Body of pancreas (tissue), 4 donors: ENCODE results near the gene IGFALS.

Source experiments
- CTCF ChIP-seq, 7 experiments: fragments of 450-650 bp in 4 of 7; fragments of 200-600 bp in 3 of 7; sonication (generic) in 3 of 7; IDR thresholded peaks; one replicate each; pipeline ENCODE4 v1.5.1; 2016 to 2019; ENCODE audit warnings: antibody characterized with exemption in 7 of 7
- POLR2A ChIP-seq, 3 donors: fragments of 450-650 bp; IDR thresholded peaks; one replicate each; pipeline ENCODE4 v1.6.1; 2016; ENCODE audit warnings: antibody characterized with exemption in 3 of 3, mild to moderate bottlenecking in 2 of 3

GRCh38 chr16:1772362-1772907, 21.1 kb downstream of the IGFALS start, which contains the start of gene EME2:
- TF ChIP-seq CTCF (IDR thresholded peaks at IDR 0.05) (no peak), POLR2A (IDR thresholded peaks at IDR 0.05) (no peak)
